ENCODE measurements around the gene ZDHHC14. TPM values are rescaled to one million over a fixed set of nuclear protein-coding genes. Genes with fewer than 3 reads are reported as not detected.

Gene ZDHHC14
- total and polyA plus RNA-seq, 9 donors, result 4.9 to 16.4 (median 5.9) TPM

DNA sequence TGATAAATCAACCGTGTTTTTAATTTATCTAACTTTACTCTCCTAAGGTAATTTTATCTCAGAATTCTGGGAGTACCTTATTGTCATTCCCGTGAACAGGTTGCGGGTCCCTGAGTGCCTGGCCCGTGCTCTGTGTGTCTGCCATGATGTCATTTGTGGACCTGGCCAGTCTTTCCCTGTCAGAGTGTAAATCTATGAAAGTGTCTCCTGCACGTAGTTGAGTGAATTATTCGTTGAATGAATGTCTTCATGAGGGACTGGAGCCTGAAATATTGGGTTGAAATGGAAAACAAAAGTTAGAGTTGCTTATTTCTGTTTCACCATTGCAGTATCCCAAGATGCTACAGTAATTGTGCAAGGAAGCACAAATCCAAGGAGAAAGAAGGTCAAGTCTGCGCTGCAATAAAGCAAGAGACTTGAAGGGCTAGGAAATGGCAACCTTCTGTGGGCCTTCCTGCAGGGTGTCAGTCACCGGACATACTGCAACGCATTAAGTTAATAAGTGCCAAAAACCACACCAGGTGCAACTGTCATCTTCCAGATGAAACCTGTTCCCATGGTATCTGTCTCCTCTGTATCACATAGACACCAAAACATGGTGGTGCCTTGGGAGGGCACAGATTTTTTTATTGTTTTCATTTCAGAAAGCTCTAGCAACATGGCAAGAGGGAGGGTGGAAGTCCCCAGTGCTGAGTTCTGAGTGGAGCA, 135.5 kb downstream of the ZDHHC14 start:
- H3K27me3 ChIP-seq, result no peaks in the 10 kb centered on the region
- DNase-seq, result no peak
- TF ChIP-seq POLR2A (IDR thresholded peaks at IDR 0.05), result no peak
- TF ChIP-seq EP300 (IDR thresholded peaks at IDR 0.05), result no peak
- TF ChIP-seq, protein P1, sequence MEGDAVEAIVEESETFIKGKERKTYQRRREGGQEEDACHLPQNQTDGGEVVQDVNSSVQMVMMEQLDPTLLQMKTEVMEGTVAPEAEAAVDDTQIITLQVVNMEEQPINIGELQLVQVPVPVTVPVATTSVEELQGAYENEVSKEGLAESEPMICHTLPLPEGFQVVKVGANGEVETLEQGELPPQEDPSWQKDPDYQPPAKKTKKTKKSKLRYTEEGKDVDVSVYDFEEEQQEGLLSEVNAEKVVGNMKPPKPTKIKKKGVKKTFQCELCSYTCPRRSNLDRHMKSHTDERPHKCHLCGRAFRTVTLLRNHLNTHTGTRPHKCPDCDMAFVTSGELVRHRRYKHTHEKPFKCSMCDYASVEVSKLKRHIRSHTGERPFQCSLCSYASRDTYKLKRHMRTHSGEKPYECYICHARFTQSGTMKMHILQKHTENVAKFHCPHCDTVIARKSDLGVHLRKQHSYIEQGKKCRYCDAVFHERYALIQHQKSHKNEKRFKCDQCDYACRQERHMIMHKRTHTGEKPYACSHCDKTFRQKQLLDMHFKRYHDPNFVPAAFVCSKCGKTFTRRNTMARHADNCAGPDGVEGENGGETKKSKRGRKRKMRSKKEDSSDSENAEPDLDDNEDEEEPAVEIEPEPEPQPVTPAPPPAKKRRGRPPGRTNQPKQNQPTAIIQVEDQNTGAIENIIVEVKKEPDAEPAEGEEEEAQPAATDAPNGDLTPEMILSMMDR (IDR thresholded peaks at IDR 0.05), result no peak
- H3K4me3 ChIP-seq, result no peak overlapping the region
- H3K4me1 ChIP-seq (ENCODE audit: insufficient read depth), result peaks cover 4% of the 10 kb centered on the region
- WGBS, 3 donors, result 91 to 92% (median 91%) methylated on average over 9 of the region's 9 CpGs
- intact Hi-C loops (cut with DNase I), result no loop called here
- no peaks in the 10 kb centered on the region for H3K9me3 ChIP-seq
- H3K36me3 ChIP-seq, result no peaks in the 10 kb centered on the region
- no peak overlapping the region for H3K27ac ChIP-seq

DNA sequence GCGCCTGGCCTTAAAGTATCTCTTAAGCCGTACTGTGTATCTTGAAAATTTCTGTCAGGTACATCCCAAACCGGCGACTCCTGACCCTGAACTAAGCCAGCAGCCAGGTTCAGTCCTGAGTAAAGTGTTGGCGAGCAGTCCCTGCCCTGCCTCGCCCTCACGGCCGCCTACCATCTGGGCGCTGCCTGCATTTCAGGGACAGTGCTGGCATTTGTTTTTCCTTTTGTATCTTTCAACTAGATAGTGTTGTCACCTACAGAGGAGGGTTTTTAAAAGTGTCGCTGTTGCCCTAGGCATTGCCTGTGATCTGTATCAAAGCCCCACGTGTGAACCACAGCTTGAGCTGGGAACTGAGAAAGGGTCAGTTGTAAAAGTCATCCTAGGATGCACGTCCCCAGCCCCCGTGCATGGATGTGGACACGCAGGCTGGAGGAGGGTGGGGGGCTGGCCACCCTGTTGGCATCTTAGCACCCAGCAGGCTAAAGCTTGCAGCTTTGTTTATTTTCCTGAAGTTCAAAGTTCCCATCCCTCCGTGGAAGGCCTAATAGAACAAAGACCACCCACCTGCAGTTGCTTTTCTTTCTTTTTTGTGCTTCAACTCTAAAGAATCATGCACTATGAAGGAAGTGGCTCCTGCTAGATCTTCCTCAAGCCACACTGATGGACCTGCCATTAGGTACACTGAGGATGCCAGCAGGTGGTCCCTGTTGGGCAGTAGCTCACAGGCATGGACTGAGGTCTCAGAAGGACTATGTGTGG, 136.8 kb downstream of the ZDHHC14 start:
- no peak overlapping the region for H3K27ac ChIP-seq
- no peak overlapping the region for H3K4me3 ChIP-seq
- H3K9me3 ChIP-seq, result no peaks in the 10 kb centered on the region
- no peaks in the 10 kb centered on the region for H3K36me3 ChIP-seq
- no peak for DNase-seq
- no peaks in the 10 kb centered on the region for H3K27me3 ChIP-seq
- no peak for TF ChIP-seq POLR2A (IDR thresholded peaks at IDR 0.05)
- intact Hi-C loops (cut with DNase I), result no loop called here
- 85 to 87% (median 86%) methylated on average over 15 of the region's 15 CpGs for WGBS, 3 donors
- peaks cover 4% of the 10 kb centered on the region for H3K4me1 ChIP-seq (ENCODE audit: insufficient read depth)

DNA sequence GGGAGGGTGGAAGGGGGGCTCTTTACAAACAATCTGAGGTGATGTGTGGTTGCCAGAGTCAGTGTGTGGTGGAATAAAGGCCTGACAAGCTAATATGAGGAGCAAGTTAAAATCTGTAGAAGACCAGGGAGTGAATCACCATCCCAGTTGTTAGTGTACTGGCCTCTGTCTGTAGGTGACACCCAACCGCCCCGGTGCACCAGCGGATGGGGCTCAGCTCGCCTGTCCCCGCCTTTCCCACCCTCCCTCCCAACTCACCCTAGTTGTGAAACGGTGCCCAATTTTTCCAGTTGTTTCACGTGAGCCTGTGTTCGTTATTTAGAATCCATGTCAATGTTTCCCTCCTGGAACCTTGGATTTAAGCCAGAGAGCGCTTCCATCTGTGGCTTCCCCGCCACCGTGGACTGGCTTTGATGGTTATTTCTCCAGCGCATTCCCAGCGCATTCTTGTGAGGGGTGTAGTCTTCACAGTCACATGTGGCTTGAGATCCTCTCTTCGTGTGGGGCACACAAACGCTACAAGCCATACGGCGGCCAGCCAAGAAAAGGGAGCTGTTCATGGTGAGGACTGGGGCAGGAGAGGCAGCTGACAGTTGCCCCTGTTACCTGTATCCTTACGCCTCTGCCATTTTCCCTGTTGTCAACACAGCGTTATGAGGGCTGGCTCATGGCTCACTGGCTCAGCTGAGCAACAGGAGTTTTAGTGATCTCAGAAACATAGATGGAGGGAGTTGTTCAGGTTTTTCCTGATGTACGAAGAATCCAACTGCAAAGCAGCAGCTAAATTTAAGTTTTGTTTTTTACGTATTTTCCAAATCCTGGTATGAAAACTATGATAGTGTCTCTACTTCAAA, 137.6 kb downstream of the ZDHHC14 start:
- Histone ChIP-seq H3K27ac (peak overlapping the region in 1 of 2 donors; percentile 8), H3K27me3 (no peaks in the 10 kb centered on the region), H3K4me1 (ENCODE audit: insufficient read depth) (peaks cover 4% of the 10 kb centered on the region), H3K9me3 (no peaks in the 10 kb centered on the region), H3K4me3 (no peak overlapping the region), H3K36me3 (no peaks in the 10 kb centered on the region)
- intact Hi-C loops (cut with DNase I), result no loop called here
- DNase-seq, result peak; percentile 40 to 65 (median 52)
- WGBS, 3 donors, result 18 to 44% (median 28%) methylated on average over 21 of the region's 21 CpGs
- TF ChIP-seq EP300 (IDR thresholded peaks at IDR 0.05) (no peak), POLR2A (IDR thresholded peaks at IDR 0.05) (no peak)
- TF ChIP-seq, protein P1 (IDR thresholded peaks at IDR 0.05), result no peak

DNA sequence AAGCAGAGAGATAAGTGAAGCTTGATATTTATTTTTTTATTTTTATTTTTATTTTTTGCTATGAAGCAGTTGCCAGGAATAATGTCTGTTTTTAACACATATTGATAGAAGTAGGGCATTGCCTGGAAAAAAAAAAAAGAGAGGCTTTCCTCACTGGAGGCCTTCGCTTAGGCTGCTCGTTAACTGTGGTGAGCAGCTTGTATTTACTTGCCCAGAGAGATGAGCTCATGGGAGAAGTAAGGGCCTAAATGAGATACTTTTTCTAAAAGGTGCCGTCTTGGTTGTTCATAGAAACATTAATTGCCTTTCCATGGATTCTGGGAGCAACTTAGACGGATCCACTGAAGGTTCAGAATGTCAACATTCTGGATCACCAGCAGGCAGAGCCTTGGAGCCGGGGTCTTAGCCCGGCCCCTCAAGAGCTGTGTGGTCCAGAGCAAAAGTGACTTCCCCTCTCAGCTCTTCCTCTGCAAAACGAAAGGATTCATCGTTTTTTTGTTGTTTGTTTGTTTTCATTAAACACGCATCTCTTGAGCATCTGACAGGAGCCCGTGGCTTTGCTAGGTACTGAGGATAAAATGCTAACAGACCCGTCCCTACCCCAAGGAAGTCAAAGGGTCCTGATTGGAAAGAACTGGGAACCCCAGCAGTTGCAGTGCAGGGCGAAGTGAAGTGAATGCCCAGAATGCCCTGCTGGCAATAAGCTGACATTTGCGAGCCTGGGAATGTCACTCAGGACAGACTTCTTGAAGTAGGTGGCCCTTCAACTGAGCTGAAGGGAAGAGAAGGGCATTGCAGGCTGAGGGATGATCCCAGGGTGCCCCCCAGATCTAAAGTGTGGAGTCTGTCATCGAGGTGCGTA, 138.5 kb downstream of the ZDHHC14 start:
- 56 to 74% (median 62%) methylated on average over 15 of the region's 15 CpGs for whole genome bisulfite sequencing, 3 donors
- Histone ChIP-seq H3K4me3 (no peak overlapping the region), H3K27me3 (no peaks in the 10 kb centered on the region), H3K36me3 (no peaks in the 10 kb centered on the region), H3K4me1 (ENCODE audit: insufficient read depth) (peaks cover 4% of the 10 kb centered on the region), H3K27ac (peak overlapping the region in 1 of 2 donors; percentile 8), H3K9me3 (no peaks in the 10 kb centered on the region)
- DNase-seq, result no peak
- intact Hi-C loops (cut with DNase I), result no loop called here
- TF ChIP-seq POLR2A (IDR thresholded peaks at IDR 0.05) (no peak), EP300 (IDR thresholded peaks at IDR 0.05) (no peak)
- TF ChIP-seq, protein P1 (IDR thresholded peaks at IDR 0.05), result no peak

All from ovary (tissue), 9 donors.